Measurements from ENCODE around the gene SF3B2.
"Not testable (repeated sequence)": the region's sequence is repeated elsewhere in the genome, so short reads cannot be mapped to it uniquely, and the experiment has no call there.

The SF3B2 gene

DNA sequence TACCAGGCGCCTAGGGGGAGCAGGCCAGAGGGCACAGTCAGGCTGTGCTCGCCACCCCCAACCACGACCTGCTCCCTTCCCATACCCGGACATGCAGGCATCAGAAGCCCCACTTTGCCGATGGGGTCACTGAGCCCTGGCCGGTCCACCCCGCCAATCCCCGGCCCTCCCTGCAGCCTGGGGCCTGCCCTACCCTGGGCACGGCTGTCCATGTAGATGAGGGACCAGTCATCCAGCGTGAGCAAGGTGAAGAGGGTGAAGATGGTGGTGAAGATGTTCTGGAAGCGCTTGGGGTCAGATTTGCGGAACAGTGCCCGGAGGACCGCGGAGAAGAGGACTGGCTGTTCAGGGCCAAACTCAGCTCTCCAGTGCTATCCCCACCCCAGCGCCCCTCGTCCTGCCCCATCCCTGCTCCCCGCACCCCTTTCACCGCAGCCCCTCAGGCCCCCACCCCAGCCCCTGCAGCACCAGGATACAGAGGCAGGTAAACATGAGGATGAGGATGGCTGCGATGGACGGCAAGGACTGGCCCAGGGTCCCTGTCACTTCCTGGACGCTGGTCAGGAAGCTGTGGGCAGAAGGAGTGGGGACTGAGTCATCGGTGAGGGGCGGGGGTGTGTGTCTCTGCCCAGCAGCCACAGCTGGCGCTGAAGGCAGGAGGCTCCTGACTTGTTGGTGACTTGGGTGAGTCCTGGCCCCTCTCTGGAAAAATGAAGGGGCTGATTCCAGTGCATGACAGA is 31.4 kb upstream of the SF3B2 start:
- TF ChIP-seq POU6F1 (CRISPR knock-in tag; IDR thresholded peaks at IDR 0.05; ENCODE audit: borderline replicate concordance, low read depth) (no peak), SNAI2 (CRISPR knock-in tag; IDR thresholded peaks at IDR 0.05) (no peak), ZFP30 (CRISPR knock-in tag; IDR thresholded peaks at IDR 0.05) (no peak), CREB5 (CRISPR knock-in tag; IDR thresholded peaks at IDR 0.05; ENCODE audit: low read depth) (no peak), TCF4 (CRISPR knock-in tag; IDR thresholded peaks at IDR 0.05; ENCODE audit: borderline replicate concordance) (no peak), ZNF565 (CRISPR knock-in tag; conservative IDR thresholded peaks at IDR 0.05; ENCODE audit: low read depth) (no peak), OSR1 (CRISPR knock-in tag; IDR thresholded peaks at IDR 0.05) (no peak), GLIS3 (CRISPR knock-in tag; IDR thresholded peaks at IDR 0.05) (no peak), ZFP3 (CRISPR knock-in tag; IDR thresholded peaks at IDR 0.05) (no peak), PPARA (CRISPR knock-in tag; IDR thresholded peaks at IDR 0.05; ENCODE audit: borderline replicate concordance) (no peak), BACH2 (CRISPR knock-in tag; IDR thresholded peaks at IDR 0.05; ENCODE audit: borderline replicate concordance) (no peak)
- ATAC-seq = peak; percentile 80

DNA sequence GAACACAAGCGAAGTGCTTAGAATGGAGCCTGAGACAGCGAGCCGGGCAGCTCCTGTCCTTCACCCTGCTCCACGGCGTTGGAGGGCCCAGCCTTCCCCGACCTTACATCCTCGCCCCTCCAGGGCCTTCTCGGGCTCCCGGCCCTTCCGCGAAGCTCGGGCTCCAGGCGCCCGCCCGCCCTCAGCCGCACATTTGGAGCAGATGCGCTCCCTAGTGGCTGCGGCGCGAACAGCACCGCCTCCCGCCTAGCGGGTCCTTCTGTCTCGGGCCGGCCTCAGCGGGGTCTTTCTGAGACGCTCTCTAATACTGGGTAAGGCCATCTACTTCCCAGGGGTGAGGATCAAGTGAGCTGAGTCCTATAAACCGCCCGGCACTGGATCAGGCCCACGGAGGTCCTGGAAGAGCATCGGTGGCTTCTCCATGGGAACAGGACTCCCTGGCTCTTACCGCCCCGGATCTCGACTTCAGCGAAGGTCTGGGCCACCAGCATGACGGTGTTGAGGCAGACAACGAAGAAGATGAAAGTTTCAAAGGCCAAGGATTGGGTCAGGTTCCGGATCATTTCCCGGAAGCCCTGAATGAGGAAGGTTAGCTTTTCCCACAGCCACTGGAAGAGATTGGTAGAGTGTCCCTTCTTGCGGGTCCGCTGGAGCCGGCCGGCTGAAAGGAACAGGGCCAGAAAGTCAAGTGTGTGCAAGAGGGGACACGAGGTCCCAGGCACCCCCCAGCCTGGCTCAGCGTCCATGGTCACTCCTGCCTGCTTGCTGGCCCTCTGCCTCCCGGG is 29.6 kb upstream of the SF3B2 start:
- TF ChIP-seq ZFP3 (CRISPR knock-in tag; IDR thresholded peaks at IDR 0.05) (no peak), ESRRG (CRISPR knock-in tag; IDR thresholded peaks at IDR 0.05) (no peak), BACH2 (CRISPR knock-in tag; IDR thresholded peaks at IDR 0.05; ENCODE audit: borderline replicate concordance) (no peak), ISL1 (CRISPR knock-in tag; IDR thresholded peaks at IDR 0.05) (no peak), CSDC2 (CRISPR knock-in tag; IDR thresholded peaks at IDR 0.05) (no peak), TOX (CRISPR knock-in tag; IDR thresholded peaks at IDR 0.05; ENCODE audit: borderline replicate concordance) (no peak), TCF4 (CRISPR knock-in tag; IDR thresholded peaks at IDR 0.05; ENCODE audit: borderline replicate concordance) (no peak), ZC3H10 (CRISPR knock-in tag; IDR thresholded peaks at IDR 0.05) (no peak), ARNTL (CRISPR knock-in tag; IDR thresholded peaks at IDR 0.05; ENCODE audit: borderline replicate concordance, low read depth) (no peak), PATZ1 (CRISPR knock-in tag; IDR thresholded peaks at IDR 0.05; ENCODE audit: borderline replicate concordance) (no peak)
- TF ChIP-seq, protein P1, sequence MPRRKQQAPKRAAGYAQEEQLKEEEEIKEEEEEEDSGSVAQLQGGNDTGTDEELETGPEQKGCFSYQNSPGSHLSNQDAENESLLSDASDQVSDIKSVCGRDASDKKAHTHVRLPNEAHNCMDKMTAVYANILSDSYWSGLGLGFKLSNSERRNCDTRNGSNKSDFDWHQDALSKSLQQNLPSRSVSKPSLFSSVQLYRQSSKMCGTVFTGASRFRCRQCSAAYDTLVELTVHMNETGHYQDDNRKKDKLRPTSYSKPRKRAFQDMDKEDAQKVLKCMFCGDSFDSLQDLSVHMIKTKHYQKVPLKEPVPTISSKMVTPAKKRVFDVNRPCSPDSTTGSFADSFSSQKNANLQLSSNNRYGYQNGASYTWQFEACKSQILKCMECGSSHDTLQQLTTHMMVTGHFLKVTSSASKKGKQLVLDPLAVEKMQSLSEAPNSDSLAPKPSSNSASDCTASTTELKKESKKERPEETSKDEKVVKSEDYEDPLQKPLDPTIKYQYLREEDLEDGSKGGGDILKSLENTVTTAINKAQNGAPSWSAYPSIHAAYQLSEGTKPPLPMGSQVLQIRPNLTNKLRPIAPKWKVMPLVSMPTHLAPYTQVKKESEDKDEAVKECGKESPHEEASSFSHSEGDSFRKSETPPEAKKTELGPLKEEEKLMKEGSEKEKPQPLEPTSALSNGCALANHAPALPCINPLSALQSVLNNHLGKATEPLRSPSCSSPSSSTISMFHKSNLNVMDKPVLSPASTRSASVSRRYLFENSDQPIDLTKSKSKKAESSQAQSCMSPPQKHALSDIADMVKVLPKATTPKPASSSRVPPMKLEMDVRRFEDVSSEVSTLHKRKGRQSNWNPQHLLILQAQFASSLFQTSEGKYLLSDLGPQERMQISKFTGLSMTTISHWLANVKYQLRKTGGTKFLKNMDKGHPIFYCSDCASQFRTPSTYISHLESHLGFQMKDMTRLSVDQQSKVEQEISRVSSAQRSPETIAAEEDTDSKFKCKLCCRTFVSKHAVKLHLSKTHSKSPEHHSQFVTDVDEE (CRISPR knock-in tag; IDR thresholded peaks at IDR 0.05) = no peak
- ATAC-seq = peak; percentile 87

DNA sequence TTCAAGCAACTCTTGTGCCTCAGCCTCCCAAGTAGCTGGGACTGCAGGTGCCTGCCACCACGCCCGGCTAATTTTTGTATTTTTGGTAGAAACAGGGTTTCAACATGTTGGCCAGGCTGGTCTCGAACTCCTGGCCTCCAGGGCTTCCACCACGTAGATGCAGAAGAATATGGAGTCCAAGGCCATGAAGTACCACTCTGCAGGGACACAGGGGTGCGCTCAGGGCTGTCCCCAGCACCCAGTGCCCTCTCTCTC is 29.1 kb upstream of the SF3B2 start:
- not testable (repeated sequence) for ATAC-seq

DNA sequence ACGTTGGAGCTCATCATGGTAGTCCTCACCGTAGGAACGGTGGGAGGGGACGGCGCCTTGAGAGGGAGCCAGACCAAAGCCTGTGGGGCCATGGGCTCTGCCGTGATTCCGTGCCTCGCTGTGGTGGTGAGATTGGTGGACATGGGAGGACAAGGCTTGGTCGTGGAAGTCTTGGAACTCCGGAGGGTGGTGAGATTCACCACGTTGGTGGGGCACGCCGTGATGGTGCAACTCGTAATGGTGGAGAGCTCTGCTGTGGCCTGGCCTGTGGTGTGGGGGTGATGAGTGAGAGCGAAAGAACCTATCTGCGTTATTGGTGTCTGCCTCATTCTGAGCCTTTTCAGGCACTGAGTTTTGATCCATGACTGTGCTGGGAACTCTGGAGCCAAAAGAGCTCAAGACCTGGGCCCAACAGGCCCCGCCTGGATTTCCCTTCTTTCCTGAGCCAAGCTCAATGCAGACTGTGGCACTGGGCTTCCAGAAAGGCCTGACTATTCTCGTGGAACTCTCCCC is 26.1 kb upstream of the SF3B2 start, which contains the start of gene CATSPER1:
Gene CATSPER1, minus strand, starts transcription at position 463 of the 513 bp plus-strand sequence. Its CDS starts 100 bp downstream, at position 363.
- ATAC-seq = no peak
- TF ChIP-seq TOX (CRISPR knock-in tag; IDR thresholded peaks at IDR 0.05; ENCODE audit: borderline replicate concordance) (no peak), BACH2 (CRISPR knock-in tag; IDR thresholded peaks at IDR 0.05; ENCODE audit: borderline replicate concordance) (no peak), POU6F1 (CRISPR knock-in tag; IDR thresholded peaks at IDR 0.05; ENCODE audit: borderline replicate concordance, low read depth) (no peak), ZNF565 (CRISPR knock-in tag; conservative IDR thresholded peaks at IDR 0.05; ENCODE audit: low read depth) (no peak), RARB (CRISPR knock-in tag; IDR thresholded peaks at IDR 0.05) (no peak), ZNF70 (CRISPR knock-in tag; IDR thresholded peaks at IDR 0.05) (no peak), ISL1 (CRISPR knock-in tag; IDR thresholded peaks at IDR 0.05) (no peak), OSR1 (CRISPR knock-in tag; IDR thresholded peaks at IDR 0.05) (no peak), GLIS3 (CRISPR knock-in tag; IDR thresholded peaks at IDR 0.05) (no peak), SNAI2 (CRISPR knock-in tag; IDR thresholded peaks at IDR 0.05) (no peak), CREB5 (CRISPR knock-in tag; IDR thresholded peaks at IDR 0.05; ENCODE audit: low read depth) (no peak), ESRRG (CRISPR knock-in tag; IDR thresholded peaks at IDR 0.05) (no peak)
- TF ChIP-seq, protein P2, sequence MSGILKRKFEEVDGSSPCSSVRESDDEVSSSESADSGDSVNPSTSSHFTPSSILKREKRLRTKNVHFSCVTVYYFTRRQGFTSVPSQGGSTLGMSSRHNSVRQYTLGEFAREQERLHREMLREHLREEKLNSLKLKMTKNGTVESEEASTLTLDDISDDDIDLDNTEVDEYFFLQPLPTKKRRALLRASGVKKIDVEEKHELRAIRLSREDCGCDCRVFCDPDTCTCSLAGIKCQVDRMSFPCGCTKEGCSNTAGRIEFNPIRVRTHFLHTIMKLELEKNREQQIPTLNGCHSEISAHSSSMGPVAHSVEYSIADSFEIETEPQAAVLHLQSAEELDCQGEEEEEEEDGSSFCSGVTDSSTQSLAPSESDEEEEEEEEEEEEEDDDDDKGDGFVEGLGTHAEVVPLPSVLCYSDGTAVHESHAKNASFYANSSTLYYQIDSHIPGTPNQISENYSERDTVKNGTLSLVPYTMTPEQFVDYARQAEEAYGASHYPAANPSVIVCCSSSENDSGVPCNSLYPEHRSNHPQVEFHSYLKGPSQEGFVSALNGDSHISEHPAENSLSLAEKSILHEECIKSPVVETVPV (CRISPR knock-in tag; IDR thresholded peaks at IDR 0.05) = no peak
